Colonic mucosa (tissue), 4 donors: ENCODE results near the gene CDKN2D. TPM values are rescaled to one million over a fixed set of nuclear protein-coding genes. Genes with fewer than 3 reads are reported as not detected.

Experiments
- DNase-seq: peaks from one replicate; pipeline ENCODE4 v3.0.0-alpha.2; 2020
- H3K27ac ChIP-seq: fragments of 200-600 bp; one replicate; pipeline ENCODE4 v1.8.0; 2021
- H3K27me3 ChIP-seq: fragments of 200-600 bp; one replicate; pipeline ENCODE4 v1.8.0; 2021
- H3K36me3 ChIP-seq: fragments of 200-600 bp; one replicate; pipeline ENCODE4 v1.8.0; 2021
- H3K4me1 ChIP-seq: fragments of 200-600 bp; one replicate; pipeline ENCODE4 v1.8.0; 2021; ENCODE audit warnings: mild to moderate bottlenecking
- H3K4me3 ChIP-seq: fragments of 200-600 bp; one replicate; pipeline ENCODE4 v1.8.0; 2021
- H3K9ac ChIP-seq, 2 donors: one replicate each; pipeline ENCODE4 v1.7.0; 2013; ENCODE audit warnings: control low read depth in 2 of 2, low read depth in 2 of 2, low read length in 2 of 2
- H3K9me3 ChIP-seq: fragments of 200-600 bp; one replicate; pipeline ENCODE4 v1.8.0; 2021
- CTCF ChIP-seq: fragments of 200-600 bp; IDR thresholded peaks from one replicate; pipeline ENCODE4 v1.8.0; 2022; ENCODE audit warnings: antibody characterized with exemption, mild to moderate bottlenecking
- intact Hi-C: fragments of 100-400 bp; cut with DNase I; formaldehyde crosslinking; loops from one replicate; pipeline ENCODE4 v1.14.1; 2022
- total RNA-seq, 2 donors: library from RNA; stranded (reverse); fragmentation: NEBNext Ultra II Directional in 1 of 2; extraction: Animal tissue kit (Norgen Biotek cat#: 25700) in 1 of 2; gene quantifications; one replicate each; pipeline ENCODE4 v1.2.1, GENCODE V29; 2021
- donor health status: healthy.
- donor health status: DM: no; HTN: no; CAD: no.
- donor health status: DM: no; HTN: no; CAD: no.

The CDKN2D gene
- total RNA-seq, 2 donors from 2014 or later: 11.1 to 13.4 TPM

- TF ChIP-seq CTCF: no peak
- no peak overlapping the region for H3K27ac ChIP-seq
- H3K4me3 ChIP-seq: no peak overlapping the region
- intact Hi-C loops: no loop called here
- H3K27me3 ChIP-seq: no peaks in the 10 kb centered on the region
- peaks cover 5% of the 10 kb centered on the region for H3K36me3 ChIP-seq
- no peak for DNase-seq
- no peaks in the 10 kb centered on the region for H3K4me1 ChIP-seq
- H3K9ac ChIP-seq: no peak overlapping the region
- H3K9me3 ChIP-seq: no peaks in the 10 kb centered on the region
Measured at GRCh38 chr19:10560154-10560553, 8.6 kb downstream of the CDKN2D start.

GRCh38 chr19:10557603-10558197, 11.1 kb downstream of the CDKN2D start:
- H3K27me3 ChIP-seq: no peaks in the 10 kb centered on the region
- H3K9me3 ChIP-seq: no peaks in the 10 kb centered on the region
- TF ChIP-seq CTCF: no peak
- no peak for DNase-seq
- H3K27ac ChIP-seq: no peak overlapping the region
- intact Hi-C loops: no loop called here
- H3K4me3 ChIP-seq: no peak overlapping the region
- no peak overlapping the region for H3K9ac ChIP-seq
- peaks cover 5% of the 10 kb centered on the region for H3K36me3 ChIP-seq
- H3K4me1 ChIP-seq: peaks cover 2% of the 10 kb centered on the region

- H3K9me3 ChIP-seq: no peaks in the 10 kb centered on the region
- no peak overlapping the region for H3K4me3 ChIP-seq
- H3K27me3 ChIP-seq: no peaks in the 10 kb centered on the region
- DNase-seq: no peak
- intact Hi-C loops: no loop called here
- H3K36me3 ChIP-seq: peaks cover 5% of the 10 kb centered on the region
- H3K4me1 ChIP-seq: peaks cover 5% of the 10 kb centered on the region
- H3K9ac ChIP-seq: no peak overlapping the region
- no peak overlapping the region for H3K27ac ChIP-seq
- no peak for TF ChIP-seq CTCF
Measured at GRCh38 chr19:10555610-10555973, 13.2 kb downstream of the CDKN2D start.

DNA sequence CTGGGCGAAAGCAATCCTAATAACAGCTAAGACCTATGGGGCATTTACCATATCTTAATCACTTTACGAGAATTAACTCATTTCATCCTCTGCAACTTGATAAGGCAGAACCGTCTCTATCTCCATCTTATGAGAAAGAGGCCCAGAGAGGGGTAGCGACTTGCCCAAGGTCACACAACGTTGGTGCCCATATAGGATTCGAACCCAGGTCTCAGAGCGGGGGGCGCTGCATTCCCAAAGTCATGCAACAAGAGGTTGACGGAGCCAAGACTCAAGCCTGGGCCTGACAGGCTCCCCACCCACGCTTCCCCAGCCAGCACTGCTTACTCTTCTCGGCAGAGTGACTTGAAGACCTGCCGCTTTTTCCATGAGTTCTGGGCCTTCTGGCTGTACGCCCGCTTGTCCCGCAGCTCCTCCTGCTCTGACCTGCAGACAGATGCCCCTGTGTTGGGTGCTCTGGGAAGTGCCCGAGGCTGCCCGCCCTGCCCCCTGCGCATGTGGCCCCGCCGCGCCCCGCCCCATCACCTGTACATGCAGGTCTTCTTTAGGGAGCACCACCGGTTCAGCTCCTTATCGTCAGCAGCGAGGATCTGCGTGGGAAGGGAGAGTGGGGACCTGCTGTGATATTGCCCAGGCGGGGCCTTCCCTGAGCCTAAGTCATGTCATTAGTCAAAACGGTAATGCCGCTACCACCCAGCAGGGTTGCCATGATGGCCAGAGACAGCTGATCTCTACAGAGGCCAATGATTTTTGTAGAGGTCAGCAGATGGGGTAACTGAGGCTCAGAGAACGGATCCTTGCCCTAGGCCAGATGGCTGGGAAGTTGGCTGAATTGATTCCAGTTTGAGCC, 13.8 kb downstream of the CDKN2D start:
- intact Hi-C loops: no loop called here
- H3K9me3 ChIP-seq: no peaks in the 10 kb centered on the region
- H3K4me3 ChIP-seq: no peak overlapping the region
- no peak for TF ChIP-seq CTCF
- no peaks in the 10 kb centered on the region for H3K27me3 ChIP-seq
- no peak overlapping the region for H3K9ac ChIP-seq
- DNase-seq: no peak
- H3K4me1 ChIP-seq: peaks cover 5% of the 10 kb centered on the region
- peaks cover 8% of the 10 kb centered on the region for H3K36me3 ChIP-seq
- H3K27ac ChIP-seq: no peak overlapping the region

GRCh38 chr19:10553943-10554381, 14.8 kb downstream of the CDKN2D start:
- peak; percentile 33 for DNase-seq
- no peaks in the 10 kb centered on the region for H3K27me3 ChIP-seq
- H3K9ac ChIP-seq: no peak overlapping the region
- H3K4me1 ChIP-seq: peaks cover 5% of the 10 kb centered on the region
- no peaks in the 10 kb centered on the region for H3K9me3 ChIP-seq
- TF ChIP-seq CTCF: no peak
- no peak overlapping the region for H3K4me3 ChIP-seq
- H3K36me3 ChIP-seq: peaks cover 7% of the 10 kb centered on the region
- intact Hi-C loops: no loop called here
- peak overlapping the region; percentile 32 for H3K27ac ChIP-seq
